Astrocyte of the spinal cord (primary cell): ENCODE measurements around the gene RASSF5.

Experiments used
- DNase-seq: peaks from one replicate; pipeline ENCODE4 v3.0.0; 2011; ENCODE audit warnings: low read depth, low spot score
- H3K4me3 ChIP-seq: 2 replicates; pipeline ENCODE4 v1.5.1; 2011; ENCODE audit warnings: low read depth, mild to moderate bottlenecking, low read length, moderate library complexity
- CTCF ChIP-seq: IDR thresholded peaks from 2 replicates; pipeline ENCODE4 v1.5.1; 2012; ENCODE audit warnings: low read depth, mild to moderate bottlenecking, low read length, inconsistent platforms
- in situ Hi-C: cut with HindIII; loops from 2 replicates; pipeline ENCODE4 v1.10.0; 2017; ENCODE audit warnings: low sequenced_read_pairs

Gene RASSF5

GRCh38 chr1:206501881-206502280, 5.5 kb upstream of the RASSF5 start:
- no peak for DNase-seq
- H3K4me3 ChIP-seq: no peak overlapping the region
- TF ChIP-seq CTCF: no peak
- in situ Hi-C loops: no loop called here

- no peak overlapping the region for H3K4me3 ChIP-seq
- DNase-seq: no peak
- TF ChIP-seq CTCF: no peak
- in situ Hi-C loops: no loop called here
Measured at GRCh38 chr1:206502403-206502802, 4.9 kb upstream of the RASSF5 start.

- DNase-seq: no peak
- H3K4me3 ChIP-seq: no peak overlapping the region
- TF ChIP-seq CTCF: no peak
- in situ Hi-C loops: no loop called here
Measured at GRCh38 chr1:206502812-206503211, 4.5 kb upstream of the RASSF5 start.

- in situ Hi-C loops: no loop called here
- TF ChIP-seq CTCF: no peak
- H3K4me3 ChIP-seq: no peak overlapping the region
- peak; percentile 97 for DNase-seq
Measured at GRCh38 chr1:206503591-206504362, 3.6 kb upstream of the RASSF5 start.

GRCh38 chr1:206504363-206504713, 3.0 kb upstream of the RASSF5 start:
- H3K4me3 ChIP-seq: no peak overlapping the region
- no peak for TF ChIP-seq CTCF
- in situ Hi-C loops: no loop called here
- no peak for DNase-seq

- TF ChIP-seq CTCF: peak; percentile 75
- no peak overlapping the region for H3K4me3 ChIP-seq
- in situ Hi-C loops: no loop called here
- DNase-seq: peak; percentile 37
Measured at GRCh38 chr1:206505702-206506355, 1.5 kb upstream of the RASSF5 start.
